Skeletal muscle tissue (tissue), 4 donors: ENCODE data around the gene DCHS1. TPM values are rescaled to one million over a fixed set of nuclear protein-coding genes. Genes with fewer than 3 reads are reported as not detected.

Source experiments
- H3K27ac ChIP-seq: one replicate; pipeline ENCODE4 v1.7.0; 2013; ENCODE audit warnings: mild to moderate bottlenecking, low read depth, low read length, inconsistent platforms
- H3K27me3 ChIP-seq, 3 donors: one replicate each; pipeline ENCODE4 v1.7.0; 2013; ENCODE audit warnings: low read length in 3 of 3; ENCODE audit not compliant: control insufficient read depth in 3 of 3, insufficient read depth in 3 of 3
- H3K36me3 ChIP-seq, 3 donors: one replicate each; pipeline ENCODE4 v1.7.0; 2013; ENCODE audit warnings: low read length in 3 of 3; ENCODE audit not compliant: control insufficient read depth in 3 of 3, insufficient read depth in 3 of 3
- H3K4me1 ChIP-seq, 3 donors: one replicate each; pipeline ENCODE4 v1.7.0; 2013; ENCODE audit warnings: low read length in 3 of 3, mild to moderate bottlenecking in 3 of 3; ENCODE audit not compliant: control insufficient read depth in 3 of 3, insufficient read depth in 3 of 3
- H3K4me3 ChIP-seq, 3 donors: one replicate each; pipeline ENCODE4 v1.7.0; 2013; ENCODE audit warnings: low read length in 3 of 3
- H3K9ac ChIP-seq, 3 donors: one replicate each; pipeline ENCODE4 v1.7.0; 2013; ENCODE audit warnings: low read length in 3 of 3, mild to moderate bottlenecking in 3 of 3, moderate library complexity in 2 of 3, low read depth in 1 of 3
- H3K9me3 ChIP-seq, 3 donors: one replicate each; pipeline ENCODE4 v1.7.0; 2013; ENCODE audit warnings: low read length in 3 of 3; ENCODE audit not compliant: control insufficient read depth in 3 of 3
- total RNA-seq: library from RNA; depleted of rRNA; stranded (reverse); fragments of >200 nt; gene quantifications from one replicate; pipeline ENCODE4 v1.2.3, GENCODE V29; 2014
- donor health status: Osteomylitis.

DCHS1 gene
- total RNA-seq, 1 donor from 2014 or later: 39.1 TPM

- Histone ChIP-seq H3K4me1 (peaks cover 0 to 12% (median 6%) of the 10 kb centered on the region in 3 donors), H3K9me3 (peaks cover 0 to 4% (median 0%) of the 10 kb centered on the region in 3 donors), H3K27me3 (no peaks in the 10 kb centered on the region), H3K4me3 (no peak overlapping the region), H3K9ac (no peak overlapping the region), H3K36me3 (peaks cover 0 to 8% (median 0%) of the 10 kb centered on the region in 3 donors), H3K27ac (no peak overlapping the region)
Measured at GRCh38 chr11:6583584-6583983, 72.0 kb downstream of the DCHS1 start.

GRCh38 chr11:6579681-6580080, 75.9 kb downstream of the DCHS1 start:
- H3K27ac ChIP-seq: no peak overlapping the region

DNA sequence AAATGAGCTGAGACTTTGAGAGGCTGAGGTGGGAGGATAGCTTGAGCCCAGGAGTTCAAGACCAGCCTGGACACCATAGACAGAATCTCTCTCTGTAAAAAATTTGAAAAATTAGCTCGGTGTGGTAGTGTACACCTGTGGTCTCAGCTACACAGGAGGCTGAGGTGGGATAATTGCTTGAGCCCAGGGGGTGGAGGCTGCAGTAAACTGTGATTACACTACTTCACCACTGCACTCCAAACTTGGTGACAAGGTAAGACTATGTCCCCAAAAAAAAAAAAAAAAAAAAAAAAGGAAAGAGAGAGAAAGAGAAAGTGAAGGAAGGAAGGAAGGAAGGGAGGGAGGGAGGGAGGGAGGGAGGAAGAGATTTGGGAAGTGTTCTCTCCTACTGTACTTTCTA, 77.5 kb downstream of the DCHS1 start:
- Histone ChIP-seq H3K9ac (no peak overlapping the region), H3K4me1 (peaks cover 0 to 14% (median 6%) of the 10 kb centered on the region in 3 donors), H3K9me3 (no peaks in the 10 kb centered on the region), H3K27me3 (no peaks in the 10 kb centered on the region), H3K36me3 (peaks cover 0 to 8% (median 0%) of the 10 kb centered on the region in 3 donors), H3K27ac (no peak overlapping the region), H3K4me3 (no peak overlapping the region)

More at GRCh38 chr11:6579681-6580080, 75.9 kb downstream of the DCHS1 start:
- Histone ChIP-seq H3K36me3 (peaks cover 0 to 8% (median 0%) of the 10 kb centered on the region in 3 donors), H3K9ac (no peak overlapping the region), H3K4me3 (no peak overlapping the region), H3K9me3 (peaks cover 0 to 4% (median 0%) of the 10 kb centered on the region in 3 donors), H3K27me3 (no peaks in the 10 kb centered on the region), H3K4me1 (peaks cover 0 to 14% (median 6%) of the 10 kb centered on the region in 3 donors)

DNA sequence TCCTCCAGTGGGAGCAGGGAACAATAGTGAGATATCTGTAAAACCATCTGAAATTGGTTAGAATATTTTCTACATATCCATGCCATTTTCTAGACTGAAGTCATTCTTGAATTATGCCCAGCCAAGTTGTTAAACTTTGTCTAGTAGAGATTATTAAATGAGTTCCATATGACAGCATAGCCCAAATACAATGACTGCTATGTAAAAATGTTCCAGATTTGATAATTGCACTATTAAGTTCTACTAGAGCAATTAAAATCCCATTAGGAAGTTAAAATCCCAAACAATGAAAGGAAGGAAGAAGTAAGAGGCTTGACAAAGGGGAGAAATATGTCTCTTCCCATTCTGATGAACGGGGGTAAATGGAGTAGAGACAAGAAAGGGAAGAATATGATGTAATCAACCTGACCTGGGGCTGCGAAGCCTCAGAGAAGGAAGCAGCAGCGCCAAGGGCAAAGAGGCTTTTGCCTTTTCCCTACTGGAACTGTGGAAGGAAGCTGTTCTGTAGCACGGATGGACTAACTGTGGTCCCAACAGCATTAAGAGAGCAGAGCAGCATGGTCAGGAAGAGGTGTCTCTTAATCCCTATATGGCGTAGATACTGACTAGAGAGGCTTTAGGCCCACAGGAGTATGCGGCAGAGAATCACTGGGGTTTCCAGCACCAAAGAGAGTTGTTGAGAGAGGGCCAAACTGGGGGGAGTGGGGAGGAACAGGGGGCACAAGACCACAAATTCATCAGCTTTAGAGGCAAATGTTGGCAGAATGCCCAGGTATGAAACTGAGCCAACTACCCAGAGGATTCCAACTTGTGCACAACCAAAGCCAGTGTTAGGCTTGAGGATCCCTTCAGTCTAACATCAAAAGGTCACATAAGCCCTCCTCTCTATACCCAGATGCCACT, 78.9 kb downstream of the DCHS1 start:
- Histone ChIP-seq H3K4me1 (peaks cover 0 to 15% (median 7%) of the 10 kb centered on the region in 3 donors), H3K27me3 (no peaks in the 10 kb centered on the region), H3K4me3 (no peak overlapping the region), H3K36me3 (peaks cover 0 to 8% (median 0%) of the 10 kb centered on the region in 3 donors), H3K9ac (no peak overlapping the region), H3K9me3 (no peaks in the 10 kb centered on the region), H3K27ac (peak overlapping the region; percentile 9)

DNA sequence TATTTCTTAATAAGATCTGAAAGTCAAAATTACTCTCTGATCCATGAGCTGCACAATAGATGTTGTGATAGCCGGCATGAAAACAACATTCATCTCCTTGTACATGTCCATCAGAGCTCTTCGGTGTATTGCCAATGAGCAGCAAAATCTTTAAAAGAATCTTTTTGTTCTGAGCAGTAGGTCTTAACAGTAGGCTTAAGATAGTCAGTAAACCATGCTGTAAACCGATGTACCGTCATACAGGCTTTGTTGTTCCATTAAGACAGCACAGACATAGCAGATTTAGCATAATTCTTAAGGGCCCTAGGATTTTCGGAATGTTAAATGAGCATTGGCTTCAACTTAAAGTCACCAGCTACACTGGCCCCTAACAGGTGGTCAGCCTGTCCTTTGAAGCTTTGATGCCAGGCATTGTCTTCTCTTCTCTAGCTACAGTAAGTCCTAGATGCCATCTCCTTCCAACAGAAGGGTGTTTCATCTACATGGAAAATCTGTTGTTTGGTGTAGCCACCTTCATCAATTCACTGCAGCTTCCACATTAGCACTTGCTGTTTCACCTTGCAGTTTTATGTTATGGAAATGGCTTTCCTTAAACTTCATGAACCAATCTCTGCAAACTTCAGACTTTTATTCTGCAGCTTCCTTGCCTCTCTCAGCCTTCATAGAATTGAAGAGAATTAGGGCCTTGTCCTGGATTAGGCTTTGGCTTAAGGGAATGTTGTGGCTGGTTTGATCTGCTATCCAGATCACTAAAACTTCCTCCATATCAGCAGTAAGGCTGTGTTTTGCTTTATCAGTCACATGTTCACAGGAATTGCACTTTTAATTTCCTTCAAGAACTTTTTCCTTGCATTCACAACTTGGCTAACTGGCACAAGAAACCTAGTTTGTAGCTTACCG, 80.5 kb downstream of the DCHS1 start:
- no peak overlapping the region for H3K27ac ChIP-seq
- no peak overlapping the region for H3K4me3 ChIP-seq
- no peaks in the 10 kb centered on the region for H3K27me3 ChIP-seq
- H3K36me3 ChIP-seq: peaks cover 0 to 4% (median 2%) of the 10 kb centered on the region in 3 donors
- H3K9me3 ChIP-seq: no peaks in the 10 kb centered on the region
- H3K9ac ChIP-seq: no peak overlapping the region
- peaks cover 3 to 25% (median 18%) of the 10 kb centered on the region in 3 donors for H3K4me1 ChIP-seq

DNA sequence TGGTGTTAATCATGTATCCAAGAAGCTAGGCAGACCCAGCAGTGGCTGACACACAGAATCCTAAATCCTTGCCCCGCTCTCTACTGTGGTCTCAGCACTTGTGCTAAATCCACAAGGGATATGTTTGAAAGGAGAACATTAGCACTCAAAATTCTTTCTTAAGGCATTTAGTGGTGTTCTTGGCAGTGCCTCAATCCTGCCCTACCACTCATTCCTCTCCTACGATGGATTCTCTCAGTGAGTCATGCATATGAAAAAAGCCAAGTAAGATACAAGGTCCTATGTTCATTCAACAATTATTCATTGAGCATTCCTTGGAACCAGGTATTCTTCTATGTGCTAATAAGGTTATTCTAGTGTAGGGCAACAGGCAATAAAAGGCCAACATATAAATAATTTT, 83.4 kb downstream of the DCHS1 start:
- no peaks in the 10 kb centered on the region for H3K27me3 ChIP-seq
- no peak overlapping the region for H3K4me3 ChIP-seq
- no peak overlapping the region for H3K27ac ChIP-seq
- H3K9me3 ChIP-seq: no peaks in the 10 kb centered on the region
- peaks cover 12 to 36% (median 33%) of the 10 kb centered on the region in 3 donors for H3K4me1 ChIP-seq
- no peak overlapping the region for H3K9ac ChIP-seq
- peaks cover 0 to 2% (median 0%) of the 10 kb centered on the region in 3 donors for H3K36me3 ChIP-seq

DNA sequence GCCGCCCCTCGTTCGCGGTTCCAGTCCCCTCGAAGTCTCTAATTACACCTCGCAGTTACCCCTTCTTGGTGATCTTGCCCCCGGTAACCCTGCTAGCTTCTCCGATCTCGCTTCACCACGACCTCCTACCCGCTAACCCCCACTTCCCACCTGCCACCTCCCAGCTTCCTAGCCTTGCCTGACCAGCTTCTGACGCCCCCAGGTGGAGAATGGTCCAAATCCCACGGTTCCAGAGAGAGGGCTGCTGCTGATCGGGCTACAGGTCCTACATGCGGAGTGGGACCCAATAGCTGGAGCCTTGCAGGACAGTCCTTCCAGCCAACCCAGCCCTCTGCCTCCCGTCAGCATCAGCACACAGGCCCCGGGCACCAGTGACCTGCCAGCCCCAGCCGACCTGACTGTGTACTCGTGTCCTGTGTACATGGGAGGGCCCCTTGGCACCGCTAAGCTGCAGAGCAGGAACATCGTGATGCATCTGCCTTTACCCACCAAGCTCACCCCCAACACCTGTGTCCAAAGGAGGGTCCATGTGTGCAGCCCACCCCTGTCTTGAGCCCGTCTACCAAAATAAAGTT, 84.1 kb downstream of the DCHS1 start:
- H3K4me1 ChIP-seq: peaks cover 12 to 37% (median 36%) of the 10 kb centered on the region in 3 donors
- H3K9me3 ChIP-seq: no peaks in the 10 kb centered on the region
- H3K4me3 ChIP-seq: peak overlapping the region in 1 of 3 donors; percentile 54
- no peak overlapping the region for H3K9ac ChIP-seq
- peaks cover 0 to 2% (median 0%) of the 10 kb centered on the region in 3 donors for H3K36me3 ChIP-seq
- H3K27me3 ChIP-seq: no peaks in the 10 kb centered on the region
- H3K27ac ChIP-seq: no peak overlapping the region

Other genes starting within 250 kb of the DCHS1 start
- gene APBB1, start 236.7 kb downstream of the DCHS1 start, total RNA-seq: 28.7 TPM
- gene HPX, start 214.8 kb downstream of the DCHS1 start, total RNA-seq: 3.1 TPM
- gene TRIM3, start 181.9 kb downstream of the DCHS1 start, total RNA-seq: 8.4 TPM
- 14.1 TPM for gene ARFIP2, start 174.5 kb downstream of the DCHS1 start, total RNA-seq
- gene TIMM10B, start 174.3 kb downstream of the DCHS1 start, total RNA-seq: 19.8 TPM
- gene DNHD1, start 158.5 kb downstream of the DCHS1 start, total RNA-seq: 4.7 TPM
- 9.4 TPM for gene RRP8, start 52.2 kb downstream of the DCHS1 start, total RNA-seq
- 106 TPM for gene ILK, start 52.0 kb downstream of the DCHS1 start, total RNA-seq
- 19.8 TPM for gene TAF10, start 43.6 kb downstream of the DCHS1 start, total RNA-seq
- gene TPP1, start 36.4 kb downstream of the DCHS1 start, total RNA-seq: 15.7 TPM
- 33.9 TPM for gene MRPL17, start 27.5 kb upstream of the DCHS1 start, total RNA-seq
- not detected for gene OR2AG2, start 116.2 kb upstream of the DCHS1 start, total RNA-seq
- not detected for gene OR2AG1, start 127.2 kb upstream of the DCHS1 start, total RNA-seq
- under 0.01 TPM for gene OR6A2, start 143.9 kb upstream of the DCHS1 start, total RNA-seq
- not detected for gene OR10A5, start 189.9 kb upstream of the DCHS1 start, total RNA-seq
- not detected for gene OR10A2, start 207.2 kb upstream of the DCHS1 start, total RNA-seq
- gene OR10A4, start 220.8 kb upstream of the DCHS1 start, total RNA-seq: not detected
- gene OR2D2, start 236.7 kb upstream of the DCHS1 start, total RNA-seq: not detected